ENCODE results near the gene SLC44A2.

GRCh38 chr19:10651851-10652250 lies 26.5 kb downstream of the SLC44A2 start:
- TF ChIP-seq CEBPB (IDR thresholded peaks at IDR 0.05; ENCODE audit: borderline replicate concordance in 1 of 2, low read depth in 2 of 2, low read length in 2 of 2) (no peak), RCOR1 (conservative IDR thresholded peaks at IDR 0.05; ENCODE audit: low read depth, low read length) (no peak), CHD2 (IDR thresholded peaks at IDR 0.05; ENCODE audit: borderline replicate concordance, low read depth, low read length) (no peak), CREM (IDR thresholded peaks at IDR 0.05; ENCODE audit: low read depth) (no peak), HDGF (IDR thresholded peaks at IDR 0.05) (no peak), CTCF (IDR thresholded peaks at IDR 0.05 in 2 of 3, conservative IDR thresholded peaks at IDR 0.05 in 1 of 3; ENCODE audit: control insufficient read depth in 2 of 3, extremely low read depth in 1 of 3, insufficient read depth in 1 of 3, low read depth in 3 of 3, low read length in 3 of 3) (no peak)
